GM18867 (cell line): ENCODE measurements around the gene DIABLO.
A peak's percentile ranks its signal among the peaks of the same experiment; 100 is the strongest.
"Not testable (repeated sequence)": the region's sequence is repeated elsewhere in the genome, so short reads cannot be mapped to it uniquely, and the experiment has no call there.

Experiments used
- ATAC-seq: cut with Tn5 transposase; IDR thresholded peaks from one replicate; pipeline ENCODE4 v1.9.1; 2021; ENCODE audit warnings: mild to moderate bottlenecking, moderate library complexity; ENCODE audit not compliant: unreplicated experiment

DIABLO gene

GRCh38 chr12:122190842-122191668 lies 34.8 kb downstream of the DIABLO start:
- ATAC-seq: peak; percentile 49

GRCh38 chr12:122189626-122190475 lies 36.0 kb downstream of the DIABLO start:
- ATAC-seq: no peak

DNA sequence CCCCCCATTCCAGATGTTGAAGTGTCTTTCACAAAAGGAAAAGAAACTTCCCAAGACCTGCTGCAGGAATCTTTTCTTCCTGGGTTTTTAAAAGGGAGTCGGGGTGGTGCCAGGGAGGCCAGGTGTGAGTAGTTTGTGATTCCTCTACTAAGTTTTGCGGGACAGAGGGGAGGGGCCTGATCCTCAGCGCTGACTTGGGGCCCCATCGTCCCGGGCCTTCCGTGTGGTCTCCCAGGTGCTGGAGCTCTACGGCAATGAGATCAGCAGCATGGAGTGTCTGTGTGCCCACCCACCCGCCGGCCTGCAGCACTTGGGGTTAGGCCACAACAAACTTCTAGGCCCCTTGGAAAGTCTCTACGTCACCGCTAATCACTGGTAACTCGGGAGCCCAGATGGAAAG lies 38.4 kb downstream of the DIABLO start:
- no peak for ATAC-seq

DNA sequence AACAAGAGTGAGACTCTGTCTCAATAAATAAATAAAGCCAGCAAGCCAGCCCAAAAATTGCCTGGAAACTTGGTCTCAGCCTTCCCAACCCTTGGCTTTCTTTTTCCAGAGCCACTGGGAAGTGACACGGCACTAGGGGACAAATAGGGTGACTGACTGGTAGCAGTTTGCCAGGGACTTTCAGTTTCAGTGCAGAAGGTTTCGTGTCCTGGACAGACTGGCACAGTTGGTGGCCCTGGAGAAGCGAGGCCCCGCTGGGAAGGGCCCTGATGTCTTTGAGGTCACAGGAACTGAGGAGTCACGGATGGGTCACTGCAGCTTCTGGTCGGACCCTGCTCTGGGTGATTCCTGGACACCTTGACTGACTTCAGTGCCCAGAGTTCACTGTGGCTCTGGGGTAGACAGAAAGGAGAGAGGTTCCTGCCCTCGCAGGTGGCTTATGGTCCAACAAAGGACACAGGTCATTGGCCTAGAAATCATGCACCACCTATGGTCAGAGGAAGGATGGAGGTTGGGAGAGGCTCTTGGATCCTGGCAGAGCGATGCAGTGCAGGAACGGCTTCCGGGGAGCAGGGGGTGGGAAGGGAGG lies 40.3 kb downstream of the DIABLO start:
- no peak for ATAC-seq

- no peak for ATAC-seq
Measured at GRCh38 chr12:122185079-122185478, 40.8 kb downstream of the DIABLO start.

GRCh38 chr12:122184517-122184916 lies 41.3 kb downstream of the DIABLO start:
- no peak for ATAC-seq

GRCh38 chr12:122183588-122183940 lies 42.3 kb downstream of the DIABLO start:
- no peak for ATAC-seq

GRCh38 chr12:122182887-122183587 lies 42.8 kb downstream of the DIABLO start, which contains the start of gene LRRC43:
Gene LRRC43, plus strand, starts transcription at chr12:122183123. Its CDS starts 22 bp downstream, at chr12:122183145.
- no peak for ATAC-seq

GRCh38 chr12:122176473-122176872 lies 49.4 kb downstream of the DIABLO start:
- ATAC-seq: not testable (repeated sequence)

DNA sequence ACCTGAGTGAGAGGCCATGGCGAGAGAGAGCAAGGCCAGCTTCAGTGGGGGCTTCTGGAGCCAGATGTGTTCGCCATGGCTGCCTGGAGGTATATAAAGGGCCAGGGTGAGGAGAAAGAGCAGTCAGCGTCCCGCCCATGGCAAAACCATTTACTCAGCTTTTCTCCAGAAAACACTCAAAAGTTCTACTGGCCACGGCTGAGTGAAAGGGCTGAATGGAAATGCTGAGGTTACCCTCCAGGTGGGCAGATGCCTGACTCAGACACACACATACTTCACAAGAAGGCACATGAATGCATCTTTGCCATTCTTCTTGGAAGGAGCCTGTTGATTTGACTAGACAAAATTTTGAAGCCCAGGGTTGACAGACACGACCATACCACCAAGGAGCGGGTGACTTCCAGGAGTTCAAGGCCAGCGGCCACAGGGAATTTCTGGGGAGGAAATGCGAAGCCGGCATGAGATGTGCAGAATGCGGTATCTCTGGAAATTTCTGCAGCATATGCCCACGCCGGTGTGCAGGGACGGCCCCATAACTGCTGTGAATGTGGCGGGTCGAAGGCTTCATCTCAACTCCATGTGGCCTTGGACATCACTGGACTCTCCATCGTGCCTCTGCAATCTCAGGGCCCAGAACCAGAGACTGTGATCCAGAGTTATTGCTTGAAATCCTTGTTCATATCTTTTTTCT lies 51.6 kb downstream of the DIABLO start, which contains the start of gene IL31:
TSS of gene IL31 (minus strand) at position 67 of the 691 bp plus-strand sequence. CDS start at position 18, 49 bp downstream.
- no peak for ATAC-seq

GRCh38 chr12:122172262-122172939 lies 53.5 kb downstream of the DIABLO start:
- ATAC-seq: no peak

- no peak for ATAC-seq
Measured at GRCh38 chr12:122171399-122171798, 54.5 kb downstream of the DIABLO start.

GRCh38 chr12:122168492-122168891 lies 57.4 kb downstream of the DIABLO start:
- ATAC-seq: no peak

DNA sequence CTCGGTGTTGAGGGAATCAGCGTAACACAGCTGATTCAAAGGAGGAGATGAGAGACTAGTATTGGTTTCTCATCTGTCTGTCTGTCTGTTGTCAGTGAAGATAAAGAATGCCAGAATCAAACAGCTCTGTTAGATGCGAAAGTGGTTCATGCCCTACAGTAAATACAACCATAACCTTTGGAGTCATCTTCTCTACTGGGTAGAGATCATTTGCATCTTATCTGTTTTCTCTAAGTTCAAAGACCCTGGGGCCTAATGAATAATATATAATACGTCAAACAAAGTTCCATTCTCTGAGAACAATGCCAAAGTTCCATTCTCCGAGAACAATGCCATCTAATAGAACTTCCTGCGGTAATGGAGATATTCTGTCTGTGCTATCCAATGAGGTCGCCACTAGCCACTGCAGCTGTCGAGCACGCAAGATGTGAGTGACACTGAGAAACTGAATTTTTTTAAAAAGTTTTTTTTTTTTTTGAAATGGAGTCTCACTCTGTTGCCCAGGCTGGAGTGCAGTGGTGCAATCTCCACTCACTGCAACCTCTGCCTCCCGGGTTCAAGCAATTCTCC lies 58.4 kb downstream of the DIABLO start:
- no peak for ATAC-seq

- peak; percentile 81 for ATAC-seq
Measured at GRCh38 chr12:122166422-122167349, 59.2 kb downstream of the DIABLO start.

DNA sequence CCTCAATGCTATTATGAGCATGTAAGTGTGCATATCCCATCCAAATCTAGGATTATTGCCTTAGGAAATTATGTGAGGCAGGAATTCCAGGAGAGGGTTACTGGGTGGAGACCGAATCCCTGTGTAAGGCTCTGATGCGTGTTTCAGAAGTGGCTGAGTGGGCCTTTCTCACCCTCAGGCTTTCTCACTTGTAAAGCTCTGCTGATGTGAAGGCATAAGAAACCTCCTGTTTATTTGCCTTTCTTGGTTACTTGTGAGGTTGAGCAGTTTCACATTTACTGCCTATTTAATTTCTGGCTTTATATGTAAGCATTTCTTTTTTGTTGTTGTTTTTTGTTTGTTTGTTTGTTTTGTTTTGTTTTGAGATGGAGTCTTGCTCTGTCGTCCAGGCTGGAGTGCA lies 62.9 kb downstream of the DIABLO start:
- no peak for ATAC-seq

GRCh38 chr12:122161682-122162081 lies 64.2 kb downstream of the DIABLO start:
- ATAC-seq: no peak

GRCh38 chr12:122160761-122161160 lies 65.1 kb downstream of the DIABLO start:
- no peak for ATAC-seq
